Heart left ventricle (tissue), 13 donors: ENCODE data around the gene MAP3K20.

Experiments used
- POLR2A ChIP-seq, 2 donors: fragments of 450-650 bp; IDR thresholded peaks; one replicate each; pipeline ENCODE4 v1.6.1; 2017; ENCODE audit warnings: antibody characterized with exemption in 2 of 2, mild to moderate bottlenecking in 2 of 2, moderate library complexity in 2 of 2
- TF ChIP-seq, protein P1 (sequence below), 12 donors: fragments of 200-600 bp; sonication (generic) in 4 of 12; IDR thresholded peaks; one replicate each; pipeline versions ENCODE4 v1.5.0 to v1.8.0; 2018 to 2022; ENCODE audit warnings: antibody characterized with exemption in 12 of 12, mild to moderate bottlenecking in 5 of 12
- donor health status: ischemic (EF 13 %, LVEDD 7.1; RV severe dilation, severe dysfunction).
- donor health status: DM: no; HTN: yes; CAD: no.
- donor health status: DM: no; HTN: no; CAD: no.
- donor health status: ischemic (EF 25% LVEDD 6.9; RV normal size, moderate dysfunction).
- donor health status: ischemic (EF 25% LVEDD 5.7; RV mildly dilated, moderate dysfunction).
- donor health status: ischemic (EF 35%, LVEDD 5.7; RV mildly dilated, moderate dysfunction).
- donor health status: nonischemic (EF 11% LVEDD 7.7; RV severe dilation, severe dysfunction).
- donor health status: DM: yes; HTN: yes; CAD: no.
- donor health status: PGD.
- donor health status: ischemic (EF 29% LVEDD 5.4; RV normal size, mild dysfunction).
- donor health status: nonischemic (EF 23%, LVEDD 6.1; RV moderate dilation, normal function).

DNA sequence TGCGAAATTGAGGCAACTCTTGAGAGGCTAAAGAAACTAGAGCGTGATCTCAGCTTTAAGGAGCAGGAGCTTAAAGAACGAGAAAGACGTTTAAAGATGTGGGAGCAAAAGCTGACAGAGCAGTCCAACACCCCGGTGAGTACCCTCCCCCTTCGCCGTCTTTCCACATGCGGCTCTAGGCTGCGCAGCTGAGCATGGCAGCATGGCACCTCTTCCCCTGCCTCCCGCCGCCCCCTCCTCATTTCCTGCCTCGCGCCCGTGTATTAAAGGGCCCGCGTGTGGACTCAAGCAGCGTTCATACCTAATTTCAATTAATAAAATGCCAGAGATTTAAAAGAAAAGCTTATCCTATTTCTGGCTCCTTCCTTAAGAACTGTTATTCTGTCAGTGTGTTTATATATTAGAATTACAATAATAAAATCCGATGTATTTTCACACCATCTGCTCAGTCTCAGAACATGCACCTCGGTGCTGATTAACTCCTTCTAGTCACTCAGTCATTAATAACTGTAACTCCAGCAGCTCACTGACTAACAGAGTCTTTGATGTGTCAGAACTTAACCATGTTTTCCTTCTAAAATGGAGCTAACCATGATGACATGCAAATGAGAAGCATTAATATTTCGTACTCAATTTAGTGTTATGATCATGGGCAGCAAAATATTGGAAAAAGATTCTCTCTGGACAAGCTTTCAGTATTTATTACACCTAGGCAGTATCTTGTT is 141.6 kb downstream of the MAP3K20 start:
- TF ChIP-seq, protein P1, sequence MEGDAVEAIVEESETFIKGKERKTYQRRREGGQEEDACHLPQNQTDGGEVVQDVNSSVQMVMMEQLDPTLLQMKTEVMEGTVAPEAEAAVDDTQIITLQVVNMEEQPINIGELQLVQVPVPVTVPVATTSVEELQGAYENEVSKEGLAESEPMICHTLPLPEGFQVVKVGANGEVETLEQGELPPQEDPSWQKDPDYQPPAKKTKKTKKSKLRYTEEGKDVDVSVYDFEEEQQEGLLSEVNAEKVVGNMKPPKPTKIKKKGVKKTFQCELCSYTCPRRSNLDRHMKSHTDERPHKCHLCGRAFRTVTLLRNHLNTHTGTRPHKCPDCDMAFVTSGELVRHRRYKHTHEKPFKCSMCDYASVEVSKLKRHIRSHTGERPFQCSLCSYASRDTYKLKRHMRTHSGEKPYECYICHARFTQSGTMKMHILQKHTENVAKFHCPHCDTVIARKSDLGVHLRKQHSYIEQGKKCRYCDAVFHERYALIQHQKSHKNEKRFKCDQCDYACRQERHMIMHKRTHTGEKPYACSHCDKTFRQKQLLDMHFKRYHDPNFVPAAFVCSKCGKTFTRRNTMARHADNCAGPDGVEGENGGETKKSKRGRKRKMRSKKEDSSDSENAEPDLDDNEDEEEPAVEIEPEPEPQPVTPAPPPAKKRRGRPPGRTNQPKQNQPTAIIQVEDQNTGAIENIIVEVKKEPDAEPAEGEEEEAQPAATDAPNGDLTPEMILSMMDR (IDR thresholded peaks at IDR 0.05): no peak
- no peak for TF ChIP-seq POLR2A (IDR thresholded peaks at IDR 0.05)
